WTC11 (cell line): ENCODE measurements around the gene CAPN1. TPM values are rescaled to one million over a fixed set of nuclear protein-coding genes. Genes with fewer than 3 reads are reported as not detected.
A peak's percentile ranks its signal among the peaks of the same experiment; 100 is the strongest.

ENCODE experiments used
- ATAC-seq: fragments of 200-7000 bp; cut with Tn5 transposase; 2 replicates; pipeline ENCODE4 v1.10.0; 2021; ENCODE audit warnings: mild to moderate bottlenecking, moderate library complexity
- CTCF ChIA-PET: fragments of 300-600 bp; sonication (Branson Sonifier 250); formaldehyde crosslinking; loops from one replicate; lab custom pipeline; 2021; ENCODE audit warnings: antibody characterized with exemption; lab: Charles Lee
- POLR2A ChIA-PET: fragments of 350-600 bp; sonication (Branson Sonifier 250); formaldehyde crosslinking; loops from one replicate; lab custom pipeline; 2021; ENCODE audit warnings: antibody characterized with exemption; lab: Charles Lee
- DNase-seq: peaks from one replicate; pipeline ENCODE4 v3.0.0; 2021; ENCODE audit warnings: low spot score
- H3K27ac Mint-ChIP-seq: 2 replicates; pipeline ENCODE4 v1.8.0; 2021; ENCODE audit warnings: mixed read lengths
- H3K27me3 Mint-ChIP-seq: 2 replicates; pipeline ENCODE4 v1.8.0; 2021; ENCODE audit warnings: low read depth, mild to moderate bottlenecking, moderate library complexity, mixed read lengths
- H3K36me3 Mint-ChIP-seq: 2 replicates; pipeline ENCODE4 v1.8.0; 2021; ENCODE audit warnings: mixed read lengths
- H3K4me1 Mint-ChIP-seq: 2 replicates; pipeline ENCODE4 v1.8.0; 2022; ENCODE audit warnings: mixed read lengths
- H3K4me3 Mint-ChIP-seq: 2 replicates; pipeline ENCODE4 v1.8.0; 2021; ENCODE audit warnings: mild to moderate bottlenecking, moderate library complexity, mixed read lengths
- H3K9me3 Mint-ChIP-seq: 2 replicates; pipeline ENCODE4 v1.8.0; 2021; ENCODE audit warnings: mixed read lengths
- ARID4B ChIP-seq: sonication (generic); formaldehyde crosslinking; IDR thresholded peaks from 2 replicates; pipeline ENCODE4 v1.8.0; 2023; ENCODE audit warnings: missing genetic modification reagents, mild to moderate bottlenecking, borderline replicate concordance
- ATF3 ChIP-seq: sonication (generic); formaldehyde crosslinking; conservative IDR thresholded peaks from 2 replicates; pipeline ENCODE4 v1.8.1; 2022; ENCODE audit warnings: mild to moderate bottlenecking, missing genetic modification reagents
- ELF4 ChIP-seq: sonication (generic); formaldehyde crosslinking; IDR thresholded peaks from 2 replicates; pipeline ENCODE4 v1.8.1; 2022; ENCODE audit warnings: low read depth, mild to moderate bottlenecking, moderate library complexity, missing genetic modification reagents
- ESRRA ChIP-seq: sonication (generic); formaldehyde crosslinking; IDR thresholded peaks from 2 replicates; pipeline ENCODE4 v1.8.1; 2022; ENCODE audit warnings: mild to moderate bottlenecking, missing genetic modification reagents, borderline replicate concordance
- MXD4 ChIP-seq: fragments of 250-450 bp; sonication (Bioruptor Pico); IDR thresholded peaks from 2 replicates; pipeline ENCODE4 v1.8.0; 2021; ENCODE audit warnings: mild to moderate bottlenecking, moderate library complexity, borderline replicate concordance
- NR2C2 ChIP-seq: sonication (generic); formaldehyde crosslinking; IDR thresholded peaks from 2 replicates; pipeline ENCODE4 v1.8.0; 2022; ENCODE audit warnings: mild to moderate bottlenecking, missing genetic modification reagents
- PRDM15 ChIP-seq: sonication (generic); formaldehyde crosslinking; IDR thresholded peaks from 2 replicates; pipeline ENCODE4 v1.8.0; 2022; ENCODE audit warnings: missing genetic modification reagents
- RELA ChIP-seq: sonication (generic); formaldehyde crosslinking; IDR thresholded peaks from 2 replicates; pipeline ENCODE4 v1.8.1; 2022; ENCODE audit warnings: missing genetic modification reagents, mild to moderate bottlenecking, borderline replicate concordance
- TEAD4 ChIP-seq: sonication (generic); formaldehyde crosslinking; IDR thresholded peaks from 2 replicates; pipeline ENCODE4 v1.8.0; 2022; ENCODE audit warnings: mild to moderate bottlenecking, missing genetic modification reagents
- TP53 ChIP-seq: sonication (generic); formaldehyde crosslinking; IDR thresholded peaks from 2 replicates; pipeline ENCODE4 v1.8.1; 2023; ENCODE audit warnings: mild to moderate bottlenecking, missing genetic modification reagents
- ZNF138 ChIP-seq: sonication (generic); formaldehyde crosslinking; conservative IDR thresholded peaks from 2 replicates; pipeline ENCODE4 v1.8.1; 2022; ENCODE audit warnings: mild to moderate bottlenecking, moderate library complexity, missing genetic modification reagents
- ZNF317 ChIP-seq: sonication (generic); formaldehyde crosslinking; IDR thresholded peaks from 2 replicates; pipeline ENCODE4 v1.8.1; 2023; ENCODE audit warnings: low read depth, mild to moderate bottlenecking, moderate library complexity, missing genetic modification reagents, borderline replicate concordance
- ZSCAN18 ChIP-seq: fragments of 250-450 bp; sonication (Bioruptor Pico); IDR thresholded peaks from 2 replicates; pipeline ENCODE4 v2.1.2; 2022; ENCODE audit warnings: mild to moderate bottlenecking, moderate library complexity
- total RNA-seq: library from RNA; stranded (reverse); gene quantifications from 3 replicates; pipeline ENCODE4 v1.2.3, GENCODE V29; 2021
- TF ChIP-seq, protein P1 (sequence below): sonication (generic); formaldehyde crosslinking; conservative IDR thresholded peaks from 2 replicates; pipeline ENCODE4 v1.8.1; 2023; ENCODE audit warnings: mild to moderate bottlenecking, low read depth, missing genetic modification reagents, moderate library complexity
- TF ChIP-seq, protein P2 (sequence below): sonication (generic); formaldehyde crosslinking; IDR thresholded peaks from 2 replicates; pipeline ENCODE4 v1.8.1; 2022; ENCODE audit warnings: mild to moderate bottlenecking, moderate library complexity, missing genetic modification reagents
- TF ChIP-seq, protein P3 (sequence below): sonication (generic); formaldehyde crosslinking; IDR thresholded peaks from 2 replicates; pipeline ENCODE4 v1.8.1; 2023; ENCODE audit warnings: mild to moderate bottlenecking, missing genetic modification reagents, borderline replicate concordance

Gene CAPN1
- total RNA-seq, 1 experiment from 2014 or later: 257 TPM

GRCh38 chr11:65136515-65137096 is 45.1 kb upstream of the CAPN1 start:
- Mint-ChIP-seq H3K9me3 (no peaks in the 10 kb centered on the region), H3K27me3 (peaks cover 2% of the 10 kb centered on the region; the same call in 1 of the 2 replicates), H3K4me1 (peaks cover 18% of the 10 kb centered on the region), H3K36me3 (peaks cover 8% of the 10 kb centered on the region), H3K27ac (peak overlapping the region; percentile 93), H3K4me3 (no peak overlapping the region; the same call in 1 of the 2 replicates)
- no peak for ATAC-seq
- ChIA-PET CTCF (interaction anchor here (0.6 to 3.7 kb wide), 7 partner anchors 11 to 762 kb away, joined by 3 to 40 read pairs (median 10); partner anchors contain the start of genes CDC42EP2 and TM7SF2), POLR2A (no interaction called here)
- no peak for DNase-seq
- TF ChIP-seq ZNF317 (CRISPR knock-in tag): no peak
- TF ChIP-seq ESRRA: no peak
- TF ChIP-seq PRDM15 (CRISPR knock-in tag): no peak
- TF ChIP-seq, protein P1, sequence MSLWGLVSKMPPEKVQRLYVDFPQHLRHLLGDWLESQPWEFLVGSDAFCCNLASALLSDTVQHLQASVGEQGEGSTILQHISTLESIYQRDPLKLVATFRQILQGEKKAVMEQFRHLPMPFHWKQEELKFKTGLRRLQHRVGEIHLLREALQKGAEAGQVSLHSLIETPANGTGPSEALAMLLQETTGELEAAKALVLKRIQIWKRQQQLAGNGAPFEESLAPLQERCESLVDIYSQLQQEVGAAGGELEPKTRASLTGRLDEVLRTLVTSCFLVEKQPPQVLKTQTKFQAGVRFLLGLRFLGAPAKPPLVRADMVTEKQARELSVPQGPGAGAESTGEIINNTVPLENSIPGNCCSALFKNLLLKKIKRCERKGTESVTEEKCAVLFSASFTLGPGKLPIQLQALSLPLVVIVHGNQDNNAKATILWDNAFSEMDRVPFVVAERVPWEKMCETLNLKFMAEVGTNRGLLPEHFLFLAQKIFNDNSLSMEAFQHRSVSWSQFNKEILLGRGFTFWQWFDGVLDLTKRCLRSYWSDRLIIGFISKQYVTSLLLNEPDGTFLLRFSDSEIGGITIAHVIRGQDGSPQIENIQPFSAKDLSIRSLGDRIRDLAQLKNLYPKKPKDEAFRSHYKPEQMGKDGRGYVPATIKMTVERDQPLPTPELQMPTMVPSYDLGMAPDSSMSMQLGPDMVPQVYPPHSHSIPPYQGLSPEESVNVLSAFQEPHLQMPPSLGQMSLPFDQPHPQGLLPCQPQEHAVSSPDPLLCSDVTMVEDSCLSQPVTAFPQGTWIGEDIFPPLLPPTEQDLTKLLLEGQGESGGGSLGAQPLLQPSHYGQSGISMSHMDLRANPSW (CRISPR knock-in tag): no peak
- TF ChIP-seq RELA (CRISPR knock-in tag): no peak
- no peak for TF ChIP-seq ZNF138 (CRISPR knock-in tag)
- TF ChIP-seq, protein P2, sequence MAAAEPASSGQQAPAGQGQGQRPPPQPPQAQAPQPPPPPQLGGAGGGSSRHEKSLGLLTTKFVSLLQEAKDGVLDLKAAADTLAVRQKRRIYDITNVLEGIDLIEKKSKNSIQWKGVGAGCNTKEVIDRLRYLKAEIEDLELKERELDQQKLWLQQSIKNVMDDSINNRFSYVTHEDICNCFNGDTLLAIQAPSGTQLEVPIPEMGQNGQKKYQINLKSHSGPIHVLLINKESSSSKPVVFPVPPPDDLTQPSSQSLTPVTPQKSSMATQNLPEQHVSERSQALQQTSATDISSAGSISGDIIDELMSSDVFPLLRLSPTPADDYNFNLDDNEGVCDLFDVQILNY: no peak
- TF ChIP-seq TEAD4 (CRISPR knock-in tag): no peak
- TF ChIP-seq NR2C2 (CRISPR knock-in tag): no peak
- TF ChIP-seq MXD4: no peak
- TF ChIP-seq ELF4: no peak
- TF ChIP-seq ATF3 (CRISPR knock-in tag): no peak
- no peak for TF ChIP-seq TP53 (CRISPR knock-in tag)
- no peak for TF ChIP-seq ZSCAN18 (CRISPR knock-in tag)
- TF ChIP-seq, protein P3, sequence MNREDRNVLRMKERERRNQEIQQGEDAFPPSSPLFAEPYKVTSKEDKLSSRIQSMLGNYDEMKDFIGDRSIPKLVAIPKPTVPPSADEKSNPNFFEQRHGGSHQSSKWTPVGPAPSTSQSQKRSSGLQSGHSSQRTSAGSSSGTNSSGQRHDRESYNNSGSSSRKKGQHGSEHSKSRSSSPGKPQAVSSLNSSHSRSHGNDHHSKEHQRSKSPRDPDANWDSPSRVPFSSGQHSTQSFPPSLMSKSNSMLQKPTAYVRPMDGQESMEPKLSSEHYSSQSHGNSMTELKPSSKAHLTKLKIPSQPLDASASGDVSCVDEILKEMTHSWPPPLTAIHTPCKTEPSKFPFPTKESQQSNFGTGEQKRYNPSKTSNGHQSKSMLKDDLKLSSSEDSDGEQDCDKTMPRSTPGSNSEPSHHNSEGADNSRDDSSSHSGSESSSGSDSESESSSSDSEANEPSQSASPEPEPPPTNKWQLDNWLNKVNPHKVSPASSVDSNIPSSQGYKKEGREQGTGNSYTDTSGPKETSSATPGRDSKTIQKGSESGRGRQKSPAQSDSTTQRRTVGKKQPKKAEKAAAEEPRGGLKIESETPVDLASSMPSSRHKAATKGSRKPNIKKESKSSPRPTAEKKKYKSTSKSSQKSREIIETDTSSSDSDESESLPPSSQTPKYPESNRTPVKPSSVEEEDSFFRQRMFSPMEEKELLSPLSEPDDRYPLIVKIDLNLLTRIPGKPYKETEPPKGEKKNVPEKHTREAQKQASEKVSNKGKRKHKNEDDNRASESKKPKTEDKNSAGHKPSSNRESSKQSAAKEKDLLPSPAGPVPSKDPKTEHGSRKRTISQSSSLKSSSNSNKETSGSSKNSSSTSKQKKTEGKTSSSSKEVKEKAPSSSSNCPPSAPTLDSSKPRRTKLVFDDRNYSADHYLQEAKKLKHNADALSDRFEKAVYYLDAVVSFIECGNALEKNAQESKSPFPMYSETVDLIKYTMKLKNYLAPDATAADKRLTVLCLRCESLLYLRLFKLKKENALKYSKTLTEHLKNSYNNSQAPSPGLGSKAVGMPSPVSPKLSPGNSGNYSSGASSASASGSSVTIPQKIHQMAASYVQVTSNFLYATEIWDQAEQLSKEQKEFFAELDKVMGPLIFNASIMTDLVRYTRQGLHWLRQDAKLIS (CRISPR knock-in tag): no peak
- no peak for TF ChIP-seq ARID4B (CRISPR knock-in tag)
